RWPE1 (cell line): ENCODE data around the gene SPRED2.

ENCODE experiments used
- CTCF ChIA-PET: fragments of 350-600 bp; sonication (Branson Sonifier 250); formaldehyde crosslinking; extraction: SDS; loops from one replicate; lab custom pipeline; 2021; lab: Yijun Ruan, JAX
- POLR2A ChIA-PET: fragments of 400-600 bp; formaldehyde crosslinking; extraction: SDS; loops from one replicate; lab custom pipeline; 2020; ENCODE audit warnings: antibody characterized with exemption; ENCODE audit not compliant: low non-redundant PET; lab: Yijun Ruan, JAX
- DNase-seq: peaks from one replicate; pipeline ENCODE4 v3.0.0; 2012; ENCODE audit warnings: low spot score
- H3K27ac ChIP-seq: fragments of 450-650 bp; 2 replicates; pipeline ENCODE4 v1.5.1; 2017
- TF ChIP-seq, protein P1 (sequence below): fragments of 450-650 bp; conservative IDR thresholded peaks from 2 replicates; pipeline ENCODE4 v1.5.1; 2017; ENCODE audit warnings: low read depth, mild to moderate bottlenecking

Gene SPRED2

DNA sequence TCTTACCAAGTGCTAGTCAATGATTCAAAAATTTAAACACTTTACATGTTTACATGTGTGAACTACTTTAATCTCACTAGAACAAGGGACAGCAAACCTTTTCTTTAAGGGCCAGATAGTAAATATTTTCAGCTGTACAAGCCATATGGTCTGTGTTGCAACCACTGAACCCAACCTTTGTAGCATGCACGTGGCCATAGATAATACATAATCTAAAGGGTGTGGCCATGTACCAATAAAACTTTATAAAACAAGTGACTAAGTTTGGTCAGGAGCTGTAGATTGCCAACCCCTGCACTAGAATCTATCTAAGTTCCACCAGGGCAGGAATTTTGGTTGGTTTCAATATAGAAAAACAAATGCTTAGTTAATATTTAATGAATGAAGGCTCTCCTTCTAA is 18.4 kb upstream of the SPRED2 start:
- ChIA-PET CTCF (no interaction called here), POLR2A (no interaction called here)
- no peak overlapping the region for H3K27ac ChIP-seq
- DNase-seq = no peak
- TF ChIP-seq, protein P1, sequence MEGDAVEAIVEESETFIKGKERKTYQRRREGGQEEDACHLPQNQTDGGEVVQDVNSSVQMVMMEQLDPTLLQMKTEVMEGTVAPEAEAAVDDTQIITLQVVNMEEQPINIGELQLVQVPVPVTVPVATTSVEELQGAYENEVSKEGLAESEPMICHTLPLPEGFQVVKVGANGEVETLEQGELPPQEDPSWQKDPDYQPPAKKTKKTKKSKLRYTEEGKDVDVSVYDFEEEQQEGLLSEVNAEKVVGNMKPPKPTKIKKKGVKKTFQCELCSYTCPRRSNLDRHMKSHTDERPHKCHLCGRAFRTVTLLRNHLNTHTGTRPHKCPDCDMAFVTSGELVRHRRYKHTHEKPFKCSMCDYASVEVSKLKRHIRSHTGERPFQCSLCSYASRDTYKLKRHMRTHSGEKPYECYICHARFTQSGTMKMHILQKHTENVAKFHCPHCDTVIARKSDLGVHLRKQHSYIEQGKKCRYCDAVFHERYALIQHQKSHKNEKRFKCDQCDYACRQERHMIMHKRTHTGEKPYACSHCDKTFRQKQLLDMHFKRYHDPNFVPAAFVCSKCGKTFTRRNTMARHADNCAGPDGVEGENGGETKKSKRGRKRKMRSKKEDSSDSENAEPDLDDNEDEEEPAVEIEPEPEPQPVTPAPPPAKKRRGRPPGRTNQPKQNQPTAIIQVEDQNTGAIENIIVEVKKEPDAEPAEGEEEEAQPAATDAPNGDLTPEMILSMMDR = no peak

GRCh38 chr2:65450393-65450792 is 18.0 kb upstream of the SPRED2 start:
- ChIA-PET POLR2A (no interaction called here), CTCF (no interaction called here)
- no peak for DNase-seq

GRCh38 chr2:65443509-65444186 is 11.2 kb upstream of the SPRED2 start:
- POLR2A ChIA-PET = interaction anchor here (0.6 to 0.7 kb wide), 2 partner anchors 19 to 168 kb away, joined by 5 to 7 read pairs; no protein-coding TSS in a partner anchor
- no peak for DNase-seq
- H3K27ac ChIP-seq = no peak overlapping the region
- CTCF ChIA-PET = no interaction called here
- TF ChIP-seq, protein P1 = no peak

More at GRCh38 chr2:65450393-65450792, 18.0 kb upstream of the SPRED2 start:
- H3K27ac ChIP-seq = no peak overlapping the region
- TF ChIP-seq, protein P1 = no peak

- TF ChIP-seq, protein P1 = no peak
- ChIA-PET CTCF (no interaction called here), POLR2A (no interaction called here)
- DNase-seq = no peak
- no peak overlapping the region for H3K27ac ChIP-seq
Measured at GRCh38 chr2:65442420-65443020, 10.1 kb upstream of the SPRED2 start.

- peak overlapping the region; percentile 99; the same call in 1 of the 2 replicates for H3K27ac ChIP-seq
- DNase-seq = no peak
- TF ChIP-seq, protein P1 = no peak
- ChIA-PET POLR2A (no interaction called here), CTCF (interaction anchor here (0.8 kb wide), 1 partner anchor 10 kb away, joined by 3 read pairs; no protein-coding TSS in a partner anchor)
Measured at GRCh38 chr2:65438137-65438899, 5.9 kb upstream of the SPRED2 start.
